Measurements from ENCODE around the gene SMARCD2. TPM values are rescaled to one million over a fixed set of nuclear protein-coding genes. Genes with fewer than 3 reads are reported as not detected.

SMARCD2 gene
- total and polyA plus RNA-seq, 2 of the 13 experiments (the other 11 are each of a cell fraction or from before 2014, with no cell fraction given) = 122 to 150 TPM

DNA sequence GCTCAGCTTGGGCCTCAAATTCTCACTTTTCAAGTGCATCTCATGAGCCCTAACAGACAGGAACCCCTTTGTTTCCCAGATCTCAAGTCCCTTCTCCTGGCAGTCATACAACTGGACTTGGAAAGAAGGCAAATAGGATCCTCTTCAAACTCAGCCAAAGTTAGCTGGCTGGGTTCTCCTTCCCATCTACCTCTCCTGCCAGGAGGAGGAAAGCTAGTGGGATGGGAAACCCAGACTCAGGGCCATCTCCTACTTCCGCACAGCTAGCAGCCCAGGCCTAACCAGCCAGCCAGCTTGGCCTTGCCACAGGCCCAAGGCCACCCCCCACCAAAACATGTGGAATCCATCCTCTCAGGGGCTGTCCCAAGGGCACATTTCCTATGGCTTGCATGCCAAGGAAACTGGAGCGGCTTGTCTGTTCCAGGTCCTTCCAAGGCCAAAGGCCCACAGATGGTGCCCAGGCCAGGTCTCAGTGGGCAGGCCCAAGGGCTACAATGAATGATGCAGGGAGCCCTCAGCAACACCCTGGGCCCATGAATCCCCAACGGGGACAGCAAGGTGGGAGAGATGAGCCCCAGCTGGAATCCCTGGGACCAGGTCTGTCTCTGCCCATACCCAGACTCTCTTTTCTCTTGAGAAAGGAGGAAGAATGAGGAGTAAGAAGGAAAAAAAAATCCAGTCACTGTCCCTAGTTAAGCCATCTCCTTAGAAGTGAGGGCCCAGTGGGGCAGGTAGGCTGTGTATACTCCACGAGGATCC is 1.7 kb downstream of the SMARCD2 start (continued):
- no peak for TF ChIP-seq ZNF543 (CRISPR knock-in tag; IDR thresholded peaks at IDR 0.05)
- 0 out of 2 replicates have a peak, but pooled peaks have one; percentile 64 for TF ChIP-seq ZBTB38 (CRISPR knock-in tag; IDR thresholded peaks at IDR 0.05)
- peak; percentile 49 for TF ChIP-seq KDM5B (CRISPR knock-in tag; IDR thresholded peaks at IDR 0.05; ENCODE audit: borderline replicate concordance)
- TF ChIP-seq KLF6 (CRISPR knock-in tag; IDR thresholded peaks at IDR 0.05) = no peak
- peak; percentile 46; the same call in 1 of the 2 replicates for TF ChIP-seq ARNT2 (CRISPR knock-in tag; IDR thresholded peaks at IDR 0.05; ENCODE audit: low read depth)
- TF ChIP-seq PHF8 (CRISPR knock-in tag; IDR thresholded peaks at IDR 0.05) = 0 out of 2 replicates have a peak, but pooled peaks have one; percentile 14
- peak; percentile 50; the same call in 1 of the 2 replicates for TF ChIP-seq ZNF724P (CRISPR knock-in tag; IDR thresholded peaks at IDR 0.05; ENCODE audit: borderline replicate concordance)
- TF ChIP-seq HES4 (CRISPR knock-in tag; IDR thresholded peaks at IDR 0.05; ENCODE audit: borderline replicate concordance) = peak; percentile 47; the same call in 1 of the 2 replicates
- peak; percentile 30; the same call in 1 of the 2 replicates for TF ChIP-seq POGZ (CRISPR knock-in tag; IDR thresholded peaks at IDR 0.05)
- TF ChIP-seq ZNF138 (CRISPR knock-in tag; IDR thresholded peaks at IDR 0.05; ENCODE audit: low read depth) = peak; percentile 34; the same call in 1 of the 2 replicates
- TF ChIP-seq ZNF546 (CRISPR knock-in tag; conservative IDR thresholded peaks at IDR 0.05) = 0 out of 2 replicates have a peak, but pooled peaks have one; percentile 41
- TF ChIP-seq PAWR (CRISPR knock-in tag; IDR thresholded peaks at IDR 0.05; ENCODE audit: borderline replicate concordance) = 0 out of 2 replicates have a peak, but pooled peaks have one; percentile 21
- TF ChIP-seq MTERF4 (CRISPR knock-in tag; IDR thresholded peaks at IDR 0.05) = peak; percentile 28; the same call in 1 of the 2 replicates
- no peak for TF ChIP-seq RBM22 (optimal IDR thresholded peaks at IDR 0.05; ENCODE audit: low read length)
- TF ChIP-seq ZBTB46 (CRISPR knock-in tag; IDR thresholded peaks at IDR 0.05; ENCODE audit: borderline replicate concordance) = 0 out of 2 replicates have a peak, but pooled peaks have one; percentile 50
- 0 out of 2 replicates have a peak, but pooled peaks have one; percentile 38 for TF ChIP-seq ZNF761 (CRISPR knock-in tag; conservative IDR thresholded peaks at IDR 0.05)
- peak; percentile 49 for TF ChIP-seq ZFY (CRISPR knock-in tag; IDR thresholded peaks at IDR 0.05)
- peak; percentile 1 for TF ChIP-seq RBM39 (IDR thresholded peaks at IDR 0.05; ENCODE audit: low read depth, low read length, poor library complexity, severe bottlenecking)
- peak; percentile 44; the same call in 1 of the 2 replicates for TF ChIP-seq ZNF563 (CRISPR knock-in tag; IDR thresholded peaks at IDR 0.05)
- peak; percentile 56; the same call in 1 of the 2 replicates for TF ChIP-seq MEF2D (CRISPR knock-in tag; IDR thresholded peaks at IDR 0.05)
- peak; percentile 82 for TF ChIP-seq ZFX (CRISPR knock-in tag; IDR thresholded peaks at IDR 0.05; ENCODE audit: low read depth)
- no peak for TF ChIP-seq SSRP1 (CRISPR knock-in tag; IDR thresholded peaks at IDR 0.05)
- TF ChIP-seq ZNF580 (CRISPR knock-in tag; IDR thresholded peaks at IDR 0.05; ENCODE audit: borderline replicate concordance, low read depth) = 0 out of 2 replicates have a peak, but pooled peaks have one; percentile 10
- TF ChIP-seq, protein P1, sequence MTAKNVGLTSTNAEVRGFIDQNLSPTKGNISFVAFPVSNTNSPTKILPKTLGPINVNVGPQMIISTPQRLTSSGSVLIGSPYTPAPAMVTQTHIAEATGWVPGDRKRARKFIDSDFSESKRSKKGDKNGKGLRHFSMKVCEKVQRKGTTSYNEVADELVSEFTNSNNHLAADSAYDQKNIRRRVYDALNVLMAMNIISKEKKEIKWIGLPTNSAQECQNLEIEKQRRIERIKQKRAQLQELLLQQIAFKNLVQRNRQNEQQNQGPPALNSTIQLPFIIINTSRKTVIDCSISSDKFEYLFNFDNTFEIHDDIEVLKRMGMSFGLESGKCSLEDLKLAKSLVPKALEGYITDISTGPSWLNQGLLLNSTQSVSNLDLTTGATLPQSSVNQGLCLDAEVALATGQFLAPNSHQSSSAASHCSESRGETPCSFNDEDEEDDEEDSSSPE (CRISPR knock-in tag; IDR thresholded peaks at IDR 0.05) = no peak
- TF ChIP-seq ZNF414 (CRISPR knock-in tag; IDR thresholded peaks at IDR 0.05) = 0 out of 2 replicates have a peak, but pooled peaks have one; percentile 11
